ENCODE data around the gene P2RX7.
"Not testable (repeated sequence)": the region's sequence is repeated elsewhere in the genome, so short reads cannot be mapped to it uniquely, and the experiment has no call there.

P2RX7 gene

GRCh38 chr12:121145221-121145620 lies 12.5 kb downstream of the P2RX7 start:
- Mint-ChIP-seq H3K4me1 (no peaks in the 10 kb centered on the region), H3K27me3 (ENCODE audit: low read depth, poor library complexity) (peaks cover 23% of the 10 kb centered on the region), H3K27ac (no peak overlapping the region), H3K36me3 (ENCODE audit: low read depth) (no peaks in the 10 kb centered on the region), H3K9me3 (peaks cover 20% of the 10 kb centered on the region), H3K4me3 (no peak overlapping the region)
- DNase-seq = no peak
- TF ChIP-seq CTCF (IDR thresholded peaks at IDR 0.05) = no peak

- not testable (repeated sequence) for H3K4me3 Mint-ChIP-seq; DNase-seq; H3K27ac Mint-ChIP-seq; H3K36me3 Mint-ChIP-seq (ENCODE audit: low read depth); H3K4me1 Mint-ChIP-seq
- Mint-ChIP-seq H3K27me3 (ENCODE audit: low read depth, poor library complexity) (peaks cover 22% of the 10 kb centered on the region), H3K9me3 (peaks cover 13% of the 10 kb centered on the region)
Measured at GRCh38 chr12:121149289-121149688, 16.6 kb downstream of the P2RX7 start.

GRCh38 chr12:121154793-121155375 lies 22.2 kb downstream of the P2RX7 start:
- Mint-ChIP-seq H3K4me3 (no peak overlapping the region), H3K27ac (no peak overlapping the region), H3K4me1 (no peaks in the 10 kb centered on the region), H3K36me3 (ENCODE audit: low read depth) (no peaks in the 10 kb centered on the region), H3K27me3 (ENCODE audit: low read depth, poor library complexity) (peaks cover 30% of the 10 kb centered on the region), H3K9me3 (peaks cover 5% of the 10 kb centered on the region)
- no peak for TF ChIP-seq CTCF (IDR thresholded peaks at IDR 0.05)
- DNase-seq = no peak

- TF ChIP-seq CTCF (IDR thresholded peaks at IDR 0.05) = no peak
- no peak for DNase-seq
- peaks cover 5% of the 10 kb centered on the region for H3K9me3 Mint-ChIP-seq
- no peak overlapping the region for H3K27ac Mint-ChIP-seq
- H3K36me3 Mint-ChIP-seq (ENCODE audit: low read depth) = no peaks in the 10 kb centered on the region
- no peak overlapping the region for H3K4me3 Mint-ChIP-seq
- H3K27me3 Mint-ChIP-seq (ENCODE audit: low read depth, poor library complexity) = peaks cover 37% of the 10 kb centered on the region
- H3K4me1 Mint-ChIP-seq = no peaks in the 10 kb centered on the region
Measured at GRCh38 chr12:121156365-121156764, 23.7 kb downstream of the P2RX7 start.

GRCh38 chr12:121158085-121158484 lies 25.4 kb downstream of the P2RX7 start:
- Mint-ChIP-seq H3K9me3 (peaks cover 5% of the 10 kb centered on the region), H3K27me3 (ENCODE audit: low read depth, poor library complexity) (peaks cover 42% of the 10 kb centered on the region), H3K4me3 (no peak overlapping the region), H3K36me3 (ENCODE audit: low read depth) (no peaks in the 10 kb centered on the region), H3K4me1 (no peaks in the 10 kb centered on the region), H3K27ac (no peak overlapping the region)
- DNase-seq = no peak
- TF ChIP-seq CTCF (IDR thresholded peaks at IDR 0.05) = no peak

- H3K36me3 Mint-ChIP-seq (ENCODE audit: low read depth); H3K4me1 Mint-ChIP-seq; H3K9me3 Mint-ChIP-seq; H3K27ac Mint-ChIP-seq; DNase-seq; H3K4me3 Mint-ChIP-seq: not testable (repeated sequence)
- peaks cover 42% of the 10 kb centered on the region for H3K27me3 Mint-ChIP-seq (ENCODE audit: low read depth, poor library complexity)
Measured at GRCh38 chr12:121158728-121159351, 26.2 kb downstream of the P2RX7 start.
